Activated CD8-positive, alpha-beta T cell treated with anti-CD3 and anti-CD28 coated beads for 36 hours (primary cell): ENCODE data around the gene MFAP4. TPM values are rescaled to one million over a fixed set of nuclear protein-coding genes. Genes with fewer than 3 reads are reported as not detected.

Experiments
- ATAC-seq: fragments of 200-7000 bp; cut with Tn5 transposase; one replicate; pipeline ENCODE4 v1.10.0; 2021; ENCODE audit warnings: mild to moderate bottlenecking, moderate library complexity
- CTCF ChIA-PET: fragments of 350-600 bp; sonication (Branson Sonifier 250); formaldehyde crosslinking; loops from one replicate; lab custom pipeline; 2021; ENCODE audit warnings: antibody characterized with exemption; lab: Charles Lee
- POLR2A ChIA-PET: fragments of 350-600 bp; sonication (Branson Sonifier 250); formaldehyde crosslinking; loops from one replicate; lab custom pipeline; 2021; ENCODE audit warnings: antibody characterized with exemption; lab: Charles Lee
- DNase-seq: peaks from one replicate; pipeline ENCODE4 v3.0.0-alpha.2; 2020
- H3K27ac Mint-ChIP-seq: one replicate; pipeline ENCODE4 v1.8.0; 2021; ENCODE audit warnings: mild to moderate bottlenecking, mixed read lengths
- H3K27me3 Mint-ChIP-seq: one replicate; pipeline ENCODE4 v1.8.0; 2021; ENCODE audit warnings: mixed read lengths
- H3K36me3 Mint-ChIP-seq: one replicate; pipeline ENCODE4 v1.8.0; 2021; ENCODE audit warnings: low read depth, mixed read lengths
- H3K4me1 Mint-ChIP-seq: one replicate; pipeline ENCODE4 v1.8.0; 2021; ENCODE audit warnings: low read depth, mixed read lengths
- H3K4me3 Mint-ChIP-seq: one replicate; pipeline ENCODE4 v1.8.0; 2021; ENCODE audit warnings: mild to moderate bottlenecking, moderate library complexity, mixed read lengths
- H3K9me3 Mint-ChIP-seq: one replicate; pipeline ENCODE4 v1.8.0; 2021; ENCODE audit warnings: mixed read lengths
- intact Hi-C: fragments of 100-400 bp; cut with micrococcal nuclease; formaldehyde crosslinking; loops from one replicate; pipeline ENCODE4 v1.10.0; 2022
- total RNA-seq, 2 experiments: library from RNA; stranded (reverse); gene quantifications; one replicate each; pipeline ENCODE4 v1.2.3, GENCODE V29; 2021
- TF ChIP-seq, protein P1 (sequence below): fragments of 200-600 bp; IDR thresholded peaks from one replicate; pipeline ENCODE4 v1.8.0; 2022; ENCODE audit warnings: antibody characterized with exemption, mild to moderate bottlenecking

The MFAP4 gene
- total RNA-seq, 2 experiments from 2014 or later = 0.47 to 0.70 TPM

DNA sequence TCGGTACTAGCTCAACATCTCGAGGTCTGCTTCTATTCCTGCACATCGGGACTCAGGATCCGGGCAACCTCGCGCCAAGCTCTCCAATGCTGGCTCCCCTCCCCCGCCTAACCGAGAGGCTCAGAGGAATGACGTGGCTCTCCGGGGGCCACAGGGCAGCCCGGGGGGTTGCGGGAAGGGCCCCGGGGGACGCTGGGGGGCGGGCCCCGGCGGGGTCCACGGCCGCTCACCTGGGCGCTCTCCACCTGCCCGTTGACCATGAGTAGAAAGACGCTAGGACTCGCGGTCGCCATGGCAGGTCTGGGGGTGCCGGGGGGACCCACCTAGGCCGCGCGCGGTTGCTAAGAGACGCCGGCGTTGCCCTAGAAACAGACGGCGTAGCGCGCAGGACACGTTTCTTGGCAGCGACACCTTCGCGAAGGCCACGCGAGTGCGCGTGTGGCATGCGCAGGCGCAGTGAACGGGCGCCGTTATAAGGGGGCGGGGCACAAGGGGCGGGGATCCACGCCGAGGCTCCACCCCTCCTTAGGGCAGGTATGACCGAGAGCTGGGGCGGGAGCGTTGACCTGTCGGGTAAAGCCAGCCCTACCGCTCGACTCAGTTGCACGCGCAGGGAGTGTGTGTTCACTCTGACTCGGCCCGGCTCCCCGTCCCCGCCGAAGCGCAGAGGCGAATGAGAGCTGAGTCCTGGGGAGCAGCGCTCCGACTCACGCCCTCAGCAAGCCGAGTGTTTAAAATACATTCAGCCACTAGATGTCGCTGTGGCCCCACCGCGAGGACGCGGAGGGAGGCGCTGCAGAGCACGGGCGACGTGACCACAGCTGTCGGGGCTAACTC is 24.5 kb downstream of the MFAP4 start, which contains the start of gene B9D1:
B9D1 (minus strand) TSS at position 447 of the 837 bp plus-strand sequence; CDS start at position 293, 154 bp downstream.
- Mint-ChIP-seq H3K27me3 (peaks cover 4% of the 10 kb centered on the region), H3K9me3 (no peaks in the 10 kb centered on the region), H3K4me3 (peak within 1 kb of the TSS; percentile 81), H3K27ac (peak within 1 kb of the TSS; percentile 81), H3K36me3 (no peaks in the 10 kb centered on the region), H3K4me1 (peaks cover 5% of the 10 kb centered on the region)
- peak; percentile 92 for ATAC-seq
- DNase-seq = peak; percentile 92
- ChIA-PET POLR2A (interaction anchor here (0.7 to 1.4 kb wide), 7 partner anchors 16 to 401 kb away, joined by 3 to 6 read pairs (median 4); partner anchors contain the start of genes ALDH3A2 and MAPK7), CTCF (interaction anchor here (0.5 to 7.8 kb wide), 61 partner anchors 9 to 405 kb away, joined by 3 to 133 read pairs (median 4); partner anchors contain the start of genes ALDH3A2 and MAPK7)
- intact Hi-C loops = loop anchor here (2.0 kb wide), 1 partner anchor 84 kb away; no protein-coding TSS in a partner anchor
- TF ChIP-seq, protein P1, sequence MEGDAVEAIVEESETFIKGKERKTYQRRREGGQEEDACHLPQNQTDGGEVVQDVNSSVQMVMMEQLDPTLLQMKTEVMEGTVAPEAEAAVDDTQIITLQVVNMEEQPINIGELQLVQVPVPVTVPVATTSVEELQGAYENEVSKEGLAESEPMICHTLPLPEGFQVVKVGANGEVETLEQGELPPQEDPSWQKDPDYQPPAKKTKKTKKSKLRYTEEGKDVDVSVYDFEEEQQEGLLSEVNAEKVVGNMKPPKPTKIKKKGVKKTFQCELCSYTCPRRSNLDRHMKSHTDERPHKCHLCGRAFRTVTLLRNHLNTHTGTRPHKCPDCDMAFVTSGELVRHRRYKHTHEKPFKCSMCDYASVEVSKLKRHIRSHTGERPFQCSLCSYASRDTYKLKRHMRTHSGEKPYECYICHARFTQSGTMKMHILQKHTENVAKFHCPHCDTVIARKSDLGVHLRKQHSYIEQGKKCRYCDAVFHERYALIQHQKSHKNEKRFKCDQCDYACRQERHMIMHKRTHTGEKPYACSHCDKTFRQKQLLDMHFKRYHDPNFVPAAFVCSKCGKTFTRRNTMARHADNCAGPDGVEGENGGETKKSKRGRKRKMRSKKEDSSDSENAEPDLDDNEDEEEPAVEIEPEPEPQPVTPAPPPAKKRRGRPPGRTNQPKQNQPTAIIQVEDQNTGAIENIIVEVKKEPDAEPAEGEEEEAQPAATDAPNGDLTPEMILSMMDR = peak; percentile 98

DNA sequence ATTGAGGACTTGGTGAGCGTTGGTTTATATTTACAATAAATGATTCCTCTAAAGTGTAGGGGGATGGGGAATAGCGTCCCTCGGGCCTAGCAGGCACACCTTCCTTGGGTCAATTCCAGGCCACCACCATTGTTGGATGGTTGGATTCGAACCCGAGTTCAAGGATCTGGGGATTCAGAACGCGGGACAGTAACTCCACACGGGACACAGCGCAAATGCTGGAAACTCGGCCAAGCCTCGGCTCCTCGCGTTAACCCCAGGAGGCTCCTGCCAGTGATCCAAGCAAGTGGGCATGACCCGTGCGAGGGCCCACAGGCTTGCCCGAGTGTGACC is 25.1 kb downstream of the MFAP4 start:
- Mint-ChIP-seq H3K36me3 (no peaks in the 10 kb centered on the region), H3K4me1 (peaks cover 5% of the 10 kb centered on the region), H3K9me3 (no peaks in the 10 kb centered on the region), H3K27ac (no peak overlapping the region), H3K27me3 (peaks cover 4% of the 10 kb centered on the region), H3K4me3 (peak overlapping the region; percentile 81)
- no peak for DNase-seq
- no peak for ATAC-seq
- intact Hi-C loops = loop anchor here (2.0 kb wide), 1 partner anchor 85 kb away; no protein-coding TSS in a partner anchor
- ChIA-PET POLR2A (interaction anchor here (1.2 to 1.4 kb wide), 2 partner anchors 86 to 286 kb away, joined by 4 read pairs; partner anchors contain the start of gene ALDH3A2), CTCF (interaction anchor here (0.6 to 7.8 kb wide), 13 partner anchors 9 to 138 kb away, joined by 3 to 133 read pairs (median 7); partner anchors contain the start of gene MAPK7)
- TF ChIP-seq, protein P1 = no peak

DNA sequence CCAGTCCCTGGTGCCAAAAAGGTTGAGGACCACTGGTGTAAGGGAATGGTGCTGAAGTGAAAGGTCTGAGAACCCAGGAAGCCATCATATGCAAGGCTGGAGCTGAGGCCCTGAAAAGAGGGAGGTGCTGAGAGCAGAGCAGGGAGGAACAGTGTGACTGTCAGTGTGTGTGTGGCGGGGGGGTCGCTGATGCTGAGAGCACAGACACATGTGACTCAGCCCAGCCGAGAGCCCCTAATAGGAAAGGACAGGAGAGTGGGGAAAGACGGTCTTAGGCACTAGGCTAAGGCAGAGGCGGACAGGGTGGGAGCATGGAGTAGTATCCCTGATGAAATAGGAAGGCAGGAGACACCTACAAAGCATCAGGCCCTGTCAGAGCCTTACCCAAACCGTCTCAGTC is 25.7 kb downstream of the MFAP4 start:
- ChIA-PET CTCF (interaction anchor here (1.0 to 3.4 kb wide), 6 partner anchors 8 to 138 kb away, joined by 3 to 51 read pairs (median 4); partner anchors contain the start of gene MAPK7), POLR2A (no interaction called here)
- intact Hi-C loops = no loop called here
- Mint-ChIP-seq H3K4me3 (peak overlapping the region; percentile 81), H3K27ac (no peak overlapping the region), H3K27me3 (peaks cover 4% of the 10 kb centered on the region), H3K36me3 (no peaks in the 10 kb centered on the region), H3K9me3 (no peaks in the 10 kb centered on the region), H3K4me1 (peaks cover 5% of the 10 kb centered on the region)
- DNase-seq (no peak), ATAC-seq (no peak)
- TF ChIP-seq, protein P1 = no peak

DNA sequence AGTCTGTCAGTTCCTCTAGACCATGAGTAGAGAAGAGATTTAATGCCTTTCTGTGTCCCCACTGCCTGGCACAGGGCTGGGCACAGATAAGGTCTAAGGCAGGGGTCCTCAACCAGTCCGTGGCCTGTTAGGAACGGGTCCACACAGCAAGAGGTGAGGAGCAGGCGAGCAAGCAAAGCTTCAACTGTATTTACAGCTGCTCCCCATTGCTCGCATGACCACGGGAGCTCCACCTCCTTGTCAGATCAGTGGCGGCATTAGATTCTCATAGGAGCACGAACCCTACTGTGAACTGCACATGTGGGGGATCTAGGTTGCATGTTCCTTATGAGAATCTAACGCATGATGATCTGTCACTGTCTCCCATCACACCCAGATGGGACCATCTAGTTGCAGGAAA is 26.2 kb downstream of the MFAP4 start:
- CTCF ChIA-PET = interaction anchor here (1.0 to 3.4 kb wide), 4 partner anchors 18 to 88 kb away, joined by 3 to 51 read pairs (median 5); partner anchors contain the start of gene MAPK7
- TF ChIP-seq, protein P1 = no peak
- H3K9me3 Mint-ChIP-seq = no peaks in the 10 kb centered on the region
- H3K4me1 Mint-ChIP-seq = peaks cover 5% of the 10 kb centered on the region
- ATAC-seq = no peak
- H3K4me3 Mint-ChIP-seq = no peak overlapping the region
- no peak for DNase-seq
- POLR2A ChIA-PET = no interaction called here
- no peaks in the 10 kb centered on the region for H3K36me3 Mint-ChIP-seq
- no peak overlapping the region for H3K27ac Mint-ChIP-seq
- peaks cover 4% of the 10 kb centered on the region for H3K27me3 Mint-ChIP-seq
- intact Hi-C loops = no loop called here
